ENCODE measurements around the gene RBMX.
A peak's percentile ranks its signal among the peaks of the same experiment; 100 is the strongest.
"Not testable (repeated sequence)": the region's sequence is repeated elsewhere in the genome, so short reads cannot be mapped to it uniquely, and the experiment has no call there.

The RBMX gene

GRCh38 chrX:136880452-136881013 lies at the start of gene RBMX:
RBMX (minus strand) TSS chrX:136880725; CDS start chrX:136879427, 1,298 bp downstream.
- DNase-seq (ENCODE audit: low spot score) = peak; percentile 90

DNA sequence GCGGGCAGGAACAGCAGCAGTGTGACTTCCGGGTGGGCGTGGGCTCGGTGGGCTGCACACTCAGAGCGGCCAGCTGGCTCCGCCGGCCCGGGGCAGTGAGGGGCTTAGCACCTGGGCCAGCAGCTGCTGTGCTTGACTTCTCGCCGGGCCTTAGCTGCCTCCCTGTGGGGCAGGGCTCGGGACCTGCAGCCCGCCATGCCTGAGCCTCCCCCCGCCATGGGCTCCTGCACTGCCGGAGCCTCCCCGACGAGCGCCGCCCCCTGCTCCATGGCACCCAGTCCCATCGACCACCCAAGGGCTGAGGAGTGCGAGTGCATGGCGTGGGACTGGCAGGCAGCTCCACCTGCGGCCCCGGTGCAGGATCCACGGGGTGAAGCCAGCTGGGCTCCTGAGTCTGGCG lies 40.9 kb upstream of the RBMX start:
- DNase-seq (ENCODE audit: low spot score) = not testable (repeated sequence)

DNA sequence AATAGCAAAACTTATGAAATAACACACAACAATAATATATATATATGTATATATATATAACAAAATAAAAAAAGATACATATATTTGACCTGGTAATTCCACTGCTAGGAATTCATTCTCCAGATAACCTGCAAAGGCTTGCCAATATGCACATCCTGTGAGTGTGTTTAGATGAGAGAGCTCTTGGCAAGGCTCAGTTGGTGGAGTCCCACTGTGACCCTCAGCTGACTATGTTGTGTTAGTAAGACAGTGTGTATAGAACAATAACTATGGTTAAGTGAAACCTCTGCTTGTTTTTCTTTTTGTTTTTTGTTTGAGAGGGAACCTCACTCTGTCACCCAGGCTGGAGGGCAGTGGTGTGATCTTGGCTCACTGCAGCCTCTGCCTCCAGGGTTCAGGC lies 39.5 kb upstream of the RBMX start:
- no peak for DNase-seq (ENCODE audit: low spot score)

DNA sequence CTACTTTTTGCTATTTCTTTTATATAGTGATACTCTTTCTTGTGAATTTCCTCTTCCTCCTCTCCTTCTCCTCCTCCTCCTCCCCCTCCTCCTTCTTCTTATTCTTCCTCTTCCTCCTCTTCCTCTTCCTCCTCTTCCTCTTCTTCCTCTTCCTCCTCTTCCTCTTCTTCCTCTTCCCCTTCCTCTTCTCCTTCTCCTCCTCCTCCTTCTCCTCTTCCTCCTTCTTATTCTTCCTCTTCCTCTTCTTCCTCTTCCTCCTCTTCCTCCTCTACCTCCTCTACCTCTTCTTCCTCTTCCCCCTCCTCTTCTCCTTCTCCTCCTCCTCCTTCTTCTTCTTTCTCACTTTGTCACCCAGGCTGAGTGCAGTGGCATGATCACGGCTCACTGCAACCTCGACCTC lies 36.3 kb upstream of the RBMX start:
- no peak for DNase-seq (ENCODE audit: low spot score)

- DNase-seq (ENCODE audit: low spot score) = not testable (repeated sequence)
Observed at GRCh38 chrX:136911661-136912060, 31.1 kb upstream of the RBMX start.

DNA sequence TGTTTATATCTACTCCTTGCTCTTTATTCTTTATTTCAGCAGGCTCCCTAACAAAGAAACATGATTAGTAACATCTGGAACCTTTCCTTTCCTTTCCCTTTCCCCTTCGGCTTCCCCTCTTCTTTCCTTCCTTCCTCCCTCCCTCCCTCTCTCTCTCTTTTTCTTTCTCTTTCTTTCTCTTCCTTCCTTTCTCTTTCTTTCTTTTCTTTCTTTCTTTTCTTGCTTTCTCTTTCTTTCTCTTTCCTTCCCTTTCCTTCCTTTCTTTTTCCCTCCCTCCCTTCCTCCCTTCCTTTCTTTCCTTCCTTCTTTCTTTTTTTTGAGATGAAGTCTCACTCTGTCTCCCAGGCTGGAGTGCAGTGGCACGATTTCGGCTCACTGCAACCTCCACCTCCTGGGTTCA lies 30.7 kb upstream of the RBMX start:
- DNase-seq (ENCODE audit: low spot score) = no peak

DNA sequence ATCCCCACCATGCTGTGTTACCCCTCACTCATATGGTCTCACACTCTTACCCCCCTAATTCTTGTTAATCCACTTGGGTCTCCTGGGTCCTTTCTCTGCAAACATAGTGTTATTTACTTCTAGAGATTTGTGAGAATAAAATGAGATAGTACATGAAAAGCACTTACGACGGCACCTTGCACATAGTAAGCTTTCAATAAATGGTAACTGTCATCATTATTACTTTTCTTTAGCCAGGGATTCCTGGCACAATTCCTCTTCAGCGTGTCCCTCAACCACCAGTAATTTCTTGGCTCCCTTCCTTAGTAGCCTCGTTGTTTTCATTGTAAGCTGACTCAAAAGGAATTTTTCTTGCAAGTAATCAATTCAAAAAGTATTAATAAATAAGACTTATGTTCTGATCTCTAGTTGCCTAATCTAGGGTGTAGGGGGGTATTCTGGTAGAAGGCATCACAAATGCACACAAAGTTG lies 30.1 kb upstream of the RBMX start:
- no peak for DNase-seq (ENCODE audit: low spot score)

DNA sequence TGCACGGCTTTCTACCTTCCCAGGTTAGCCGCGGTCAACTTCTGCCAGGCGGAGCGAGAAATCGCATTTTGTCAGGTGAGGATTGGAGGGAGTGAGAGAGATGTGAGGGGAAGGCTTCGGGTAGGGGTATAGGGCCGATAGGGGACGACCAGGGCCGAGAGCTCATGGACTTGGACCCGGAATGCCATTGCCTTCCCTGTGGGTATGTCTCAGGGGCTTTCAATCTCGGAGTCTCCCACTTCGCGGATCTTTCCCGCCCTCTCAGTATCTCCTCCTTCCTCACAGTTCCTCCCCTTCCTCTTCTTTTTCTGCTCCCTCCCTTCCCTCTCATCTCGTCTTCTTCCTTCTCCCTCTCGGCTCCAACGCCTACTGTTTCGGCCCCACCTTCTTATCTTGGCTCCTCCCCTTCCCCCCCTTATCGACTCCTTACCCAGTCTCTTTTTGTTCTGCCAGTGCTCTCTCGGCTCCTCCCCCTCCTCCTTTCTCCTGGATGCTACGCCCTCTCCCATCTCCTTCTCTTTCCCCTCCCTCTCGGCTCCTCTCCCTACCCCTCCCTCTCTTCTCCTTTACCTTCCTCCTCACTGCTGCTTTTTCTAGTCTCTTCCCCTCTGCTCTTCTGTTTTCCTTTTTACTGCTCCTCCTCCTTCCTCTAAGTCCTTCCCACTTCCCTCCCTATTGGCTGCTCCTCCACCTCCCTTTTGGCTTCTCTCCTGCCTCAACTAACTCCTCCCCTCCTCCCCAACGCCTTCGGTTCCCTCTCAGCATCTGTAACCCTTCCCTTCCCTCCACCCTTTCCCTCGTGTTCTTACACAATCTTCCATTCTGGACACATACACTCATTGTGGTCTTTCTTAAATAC lies 29.4 kb upstream of the RBMX start:
- DNase-seq (ENCODE audit: low spot score) = peak; percentile 77

DNA sequence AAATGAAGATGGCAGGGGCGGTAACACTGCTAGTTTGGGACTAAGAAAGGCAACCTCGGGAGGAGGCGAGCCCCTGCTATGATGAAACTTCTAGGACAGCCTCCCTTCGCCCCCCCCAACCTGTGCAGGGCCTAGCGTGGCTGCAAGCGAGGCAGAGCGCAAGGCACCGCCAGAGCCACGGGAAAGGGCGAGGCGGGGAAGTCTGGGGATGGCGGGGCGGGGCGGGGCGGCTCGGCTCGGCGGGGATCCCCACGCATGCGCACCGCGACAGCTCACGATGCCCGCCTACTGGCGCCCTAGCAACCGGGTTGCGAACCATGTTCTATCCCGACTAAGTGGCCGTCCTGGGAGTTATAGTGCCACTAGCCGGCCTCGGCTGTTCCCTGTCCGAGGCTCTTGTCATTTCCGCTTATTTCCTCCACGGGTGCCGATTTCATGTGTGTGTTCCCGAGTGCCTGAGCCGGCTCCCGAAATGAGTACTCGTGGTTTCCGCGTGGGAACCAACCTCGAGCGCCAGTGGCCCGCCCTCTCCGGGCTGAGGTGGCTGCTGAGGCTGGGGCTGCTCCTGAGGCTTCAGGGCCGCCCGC lies 28.7 kb upstream of the RBMX start:
- DNase-seq (ENCODE audit: low spot score) = peak; percentile 77

GRCh38 chrX:136907621-136908020 lies 27.1 kb upstream of the RBMX start:
- no peak for DNase-seq (ENCODE audit: low spot score)

- DNase-seq (ENCODE audit: low spot score) = no peak
Observed at GRCh38 chrX:136906921-136907510, 26.5 kb upstream of the RBMX start.

DNA sequence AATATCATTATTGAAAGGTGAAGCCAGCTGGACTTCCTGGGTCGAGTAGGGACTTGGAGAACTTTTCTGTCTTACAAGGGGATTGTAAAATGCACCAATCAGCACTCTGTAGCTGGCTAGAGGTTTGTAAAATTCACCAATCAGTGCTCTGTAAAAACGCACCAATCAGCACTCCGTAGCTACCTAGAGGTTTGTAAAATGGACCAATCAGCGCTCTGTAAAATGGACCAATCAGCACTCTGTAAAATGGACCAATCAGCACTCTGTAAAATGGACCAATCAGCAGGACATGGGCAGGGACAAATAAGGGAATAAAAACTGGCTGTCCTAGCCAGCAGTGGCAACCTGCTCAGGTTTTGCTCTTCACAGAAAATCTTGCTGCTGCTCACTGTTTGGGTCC lies 23.5 kb upstream of the RBMX start:
- not testable (repeated sequence) for DNase-seq (ENCODE audit: low spot score)

DNA sequence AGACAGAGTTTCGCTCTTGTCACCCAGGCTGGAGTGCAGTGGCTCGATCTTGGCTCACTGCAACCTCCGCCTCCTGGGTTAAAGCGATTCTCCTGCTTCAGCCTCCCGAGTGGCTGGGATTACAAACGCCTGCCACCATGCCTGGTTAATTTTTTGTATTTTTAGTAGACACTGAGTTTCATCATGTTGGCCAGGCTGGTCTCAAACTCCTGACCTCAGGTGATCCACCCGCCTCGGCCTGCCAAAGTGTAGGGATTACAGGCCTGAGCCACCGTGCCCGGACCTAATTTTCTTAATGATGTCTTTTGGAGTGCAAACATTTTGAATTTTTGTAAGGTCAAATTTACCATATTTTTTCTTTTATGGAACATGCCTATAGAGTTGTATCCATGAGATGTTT lies 19.5 kb upstream of the RBMX start:
- DNase-seq (ENCODE audit: low spot score) = not testable (repeated sequence)

GRCh38 chrX:136899221-136899620 lies 18.7 kb upstream of the RBMX start:
- DNase-seq (ENCODE audit: low spot score) = no peak

- not testable (repeated sequence) for DNase-seq (ENCODE audit: low spot score)
Observed at GRCh38 chrX:136898752-136899151, 18.2 kb upstream of the RBMX start.

DNA sequence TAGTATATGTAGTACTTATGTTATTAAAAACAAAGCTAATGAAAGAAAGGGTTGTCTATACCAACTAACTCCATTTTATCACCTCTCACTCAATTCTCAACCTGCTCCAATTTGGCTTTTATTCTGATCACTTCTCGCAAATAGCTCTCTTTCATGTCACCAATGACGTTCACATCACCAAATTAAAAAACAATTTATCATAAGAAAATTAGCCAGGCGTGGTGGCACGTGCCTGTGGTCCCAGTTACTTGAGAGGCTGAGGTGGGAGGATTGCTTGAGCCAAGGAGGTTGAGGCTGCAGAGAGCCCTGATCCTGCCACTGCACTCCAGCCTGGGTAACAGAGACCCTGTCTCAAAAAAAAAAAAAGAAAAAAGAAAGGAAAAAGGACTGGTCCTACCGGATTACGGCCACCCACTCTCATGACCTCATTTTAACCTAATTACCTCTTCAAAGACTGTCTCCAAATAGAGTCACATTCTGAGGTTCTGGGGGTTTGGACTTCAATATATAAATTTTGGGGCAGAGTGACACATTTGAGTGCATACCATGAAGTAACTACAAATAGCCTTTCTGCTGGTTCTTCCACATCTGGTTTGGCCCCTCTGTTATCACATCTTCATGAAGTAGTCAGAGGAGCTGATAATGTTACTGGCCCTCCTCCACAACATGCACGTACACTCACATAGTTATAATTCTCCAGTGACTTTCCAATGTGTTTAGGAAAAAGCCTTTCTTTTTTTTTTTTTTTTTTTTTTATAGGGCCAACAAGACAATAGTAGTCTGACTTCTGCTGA lies 15.8 kb upstream of the RBMX start:
- no peak for DNase-seq (ENCODE audit: low spot score)

GRCh38 chrX:136892412-136892811 lies 11.9 kb upstream of the RBMX start:
- DNase-seq (ENCODE audit: low spot score) = no peak

DNA sequence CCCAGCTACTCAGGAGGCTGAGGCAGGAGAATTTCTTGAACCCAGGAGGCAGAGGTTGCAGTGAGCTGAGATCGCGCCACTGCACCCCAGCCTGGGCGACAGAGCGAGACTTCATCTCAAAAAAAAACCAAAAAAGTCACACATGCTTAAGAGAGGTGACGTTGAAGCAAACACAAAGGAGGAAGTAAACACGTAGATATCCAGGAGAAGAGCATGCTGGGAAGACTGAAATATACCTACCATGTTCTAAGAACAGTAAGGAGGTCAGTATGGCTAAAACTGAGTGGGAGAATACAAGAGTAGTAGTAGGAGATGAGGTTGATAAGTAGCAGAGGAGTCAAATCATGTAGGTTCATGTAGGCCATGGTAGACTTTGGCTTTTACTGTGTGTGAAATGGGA lies 10.1 kb upstream of the RBMX start:
- not testable (repeated sequence) for DNase-seq (ENCODE audit: low spot score)

DNA sequence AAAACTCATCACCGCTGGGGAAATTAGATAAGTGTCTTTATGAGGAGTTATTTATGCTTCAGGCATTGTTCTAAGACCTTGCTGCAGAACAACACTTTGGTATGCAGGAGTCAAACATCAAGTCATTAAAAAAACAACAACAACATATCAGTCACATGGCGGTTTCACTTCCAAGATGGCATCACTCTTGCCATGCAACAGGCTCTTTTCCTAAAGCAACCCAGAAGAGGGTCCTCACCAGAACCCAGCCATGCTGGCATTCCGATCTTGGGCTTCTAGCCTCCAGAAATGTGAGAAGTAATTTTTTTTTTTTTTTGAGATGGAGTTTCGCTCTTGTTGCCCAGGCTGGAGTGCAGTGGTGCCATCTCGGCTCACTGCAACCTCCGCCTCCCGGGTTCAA lies 8.7 kb upstream of the RBMX start:
- no peak for DNase-seq (ENCODE audit: low spot score)

DNA sequence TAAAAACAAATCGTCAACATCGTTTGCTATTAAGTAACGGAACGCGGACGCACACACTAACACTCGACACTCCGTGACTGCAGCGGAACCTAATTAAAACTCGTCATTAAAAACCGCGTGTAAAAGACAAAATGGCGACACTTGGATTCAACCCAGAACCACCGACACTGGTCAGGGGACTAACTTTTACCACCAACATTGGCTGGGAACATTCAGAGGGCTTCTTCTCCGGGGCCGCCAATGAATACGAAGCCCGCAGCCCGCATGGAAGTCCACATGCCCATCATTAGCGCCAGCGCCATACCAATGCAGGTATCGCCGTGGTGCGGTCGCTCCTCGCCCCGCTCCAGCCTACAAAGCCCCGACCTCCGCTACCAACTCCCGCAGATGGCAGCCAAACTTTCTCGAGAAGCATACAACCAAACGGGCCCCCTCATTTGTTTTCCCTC lies 498 bp downstream of the RBMX start:
- DNase-seq (ENCODE audit: low spot score) = peak; percentile 22

DNA sequence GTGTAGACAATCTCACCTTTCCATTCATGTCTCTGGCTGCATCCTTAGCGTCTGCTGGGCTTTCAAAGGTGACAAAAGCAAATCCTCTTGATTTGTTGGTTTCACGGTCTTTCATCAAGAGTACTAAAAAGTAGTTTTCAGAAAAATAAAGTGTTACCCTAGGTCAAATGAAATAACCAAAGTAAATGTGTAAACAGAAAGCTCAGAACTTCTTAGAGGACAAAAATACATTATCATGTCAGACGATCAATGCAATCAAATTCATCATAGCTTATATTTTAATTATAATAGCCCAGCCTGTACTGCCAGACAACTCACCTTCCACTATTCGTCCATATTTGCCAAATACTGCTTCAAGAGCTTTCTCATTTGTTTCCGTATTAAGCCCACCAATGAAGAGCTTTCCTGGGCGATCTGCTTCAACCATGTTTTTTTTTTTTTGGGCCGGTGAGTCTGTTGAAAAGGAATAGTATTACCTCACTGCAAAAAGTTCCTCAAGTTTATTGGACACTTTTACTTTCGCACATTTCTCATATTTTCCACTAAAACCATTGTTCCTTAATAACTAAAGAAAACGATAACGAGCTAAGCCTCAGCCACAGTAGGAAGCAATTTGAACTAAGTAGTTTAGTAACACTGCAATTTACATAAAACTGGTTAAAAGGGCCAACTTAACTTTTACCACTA lies 1.4 kb downstream of the RBMX start:
- no peak for DNase-seq (ENCODE audit: low spot score)

Data from SW480 (cell line).